Ishikawa (cell line): ENCODE data around the gene ELP5.

Experiments used
- CEBPB ChIP-seq: IDR thresholded peaks from 2 replicates; pipeline ENCODE4 v1.6.1; 2012
- CREB1 ChIP-seq: IDR thresholded peaks from 2 replicates; pipeline ENCODE4 v1.6.1; 2012; ENCODE audit warnings: low read depth
- EGR1 ChIP-seq: IDR thresholded peaks from 2 replicates; pipeline ENCODE4 v1.6.1; 2012
- EP300 ChIP-seq: IDR thresholded peaks from 2 replicates; pipeline ENCODE4 v1.6.1; 2012; ENCODE audit warnings: borderline replicate concordance
- FOXM1 ChIP-seq: IDR thresholded peaks from 2 replicates; pipeline ENCODE4 v1.6.1; 2012; ENCODE audit warnings: low read depth, borderline replicate concordance
- NFIC ChIP-seq: IDR thresholded peaks from 2 replicates; pipeline ENCODE4 v1.6.1; 2012
- RAD21 ChIP-seq: IDR thresholded peaks from 2 replicates; pipeline ENCODE4 v1.6.1; 2012; ENCODE audit warnings: low read depth
- TAF1 ChIP-seq: IDR thresholded peaks from 2 replicates; pipeline ENCODE4 v1.6.1; 2012; ENCODE audit warnings: low read depth, mild to moderate bottlenecking
- TCF12 ChIP-seq: IDR thresholded peaks from 2 replicates; pipeline ENCODE4 v1.6.1; 2012; ENCODE audit warnings: low read depth
- TEAD4 ChIP-seq: IDR thresholded peaks from 2 replicates; pipeline ENCODE4 v1.6.1; 2012
- USF1 ChIP-seq: IDR thresholded peaks from 2 replicates; pipeline ENCODE4 v1.6.1; 2012
- YY1 ChIP-seq: IDR thresholded peaks from 2 replicates; pipeline ENCODE4 v1.6.1; 2012; ENCODE audit warnings: low read depth
- ZBTB7A ChIP-seq: IDR thresholded peaks from 2 replicates; pipeline ENCODE4 v1.6.1; 2012; ENCODE audit warnings: low read depth
- TF ChIP-seq, protein P1 (sequence below): IDR thresholded peaks from 2 replicates; pipeline ENCODE4 v1.6.1; 2012
- TF ChIP-seq, protein P2 (sequence below): IDR thresholded peaks from 2 replicates; pipeline ENCODE4 v1.6.1; 2012; ENCODE audit warnings: low read depth, mild to moderate bottlenecking

Gene ELP5

DNA sequence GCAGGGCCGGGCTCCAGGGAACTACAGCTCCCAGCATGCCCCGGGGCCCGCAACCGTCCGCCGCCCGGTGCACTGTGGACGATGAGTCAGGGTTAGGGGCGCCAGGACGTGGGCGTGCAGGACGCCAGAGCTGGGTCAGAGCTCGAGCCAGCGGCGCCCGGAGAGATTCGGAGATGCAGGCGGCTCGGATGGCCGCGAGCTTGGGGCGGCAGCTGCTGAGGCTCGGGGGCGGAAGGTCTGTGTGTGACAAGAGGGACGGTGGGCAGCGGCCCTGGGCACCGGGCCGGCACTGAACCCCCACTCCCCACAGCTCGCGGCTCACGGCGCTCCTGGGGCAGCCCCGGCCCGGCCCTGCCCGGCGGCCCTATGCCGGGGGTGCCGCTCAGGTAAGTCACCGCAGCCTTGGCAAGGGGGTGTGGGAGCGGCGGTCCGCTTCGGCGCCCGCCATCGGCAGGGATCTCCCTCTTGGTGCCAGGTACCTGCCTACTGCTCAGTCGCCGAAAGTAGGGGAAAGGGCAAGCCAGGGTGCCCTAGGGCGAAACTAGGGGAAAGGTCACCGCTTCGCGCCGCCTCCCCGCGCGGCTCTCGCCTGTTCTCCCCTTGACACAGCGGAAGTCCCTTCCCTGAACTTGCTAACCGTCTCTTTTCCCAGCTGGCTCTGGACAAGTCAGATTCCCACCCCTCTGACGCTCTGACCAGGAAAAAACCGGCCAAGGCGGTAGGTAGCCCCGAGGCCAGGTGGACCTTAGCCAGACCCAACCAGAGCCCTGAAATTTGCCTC, 32.0 kb upstream of the ELP5 start, which contains the start of the genes ACADVL and DLG4:
TSS of gene ACADVL (plus strand) at position 127 of the 781 bp plus-strand sequence. CDS start at position 174, 47 bp downstream.
TSS of gene DLG4 (minus strand) at position 25 of the 781 bp plus-strand sequence.
- peak; percentile 50; the same call in 1 of the 2 replicates for TF ChIP-seq TCF12
- TF ChIP-seq TAF1, result peak; percentile 75
- no peak; the same call in 1 of the 2 replicates for TF ChIP-seq TEAD4
- no peak; the same call in 1 of the 2 replicates for TF ChIP-seq CREB1
- TF ChIP-seq, protein P1, sequence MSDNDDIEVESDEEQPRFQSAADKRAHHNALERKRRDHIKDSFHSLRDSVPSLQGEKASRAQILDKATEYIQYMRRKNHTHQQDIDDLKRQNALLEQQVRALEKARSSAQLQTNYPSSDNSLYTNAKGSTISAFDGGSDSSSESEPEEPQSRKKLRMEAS, result peak; percentile 40; the same call in 1 of the 2 replicates
- peak; percentile 7; the same call in 1 of the 2 replicates for TF ChIP-seq NFIC
- peak; percentile 47; the same call in 1 of the 2 replicates for TF ChIP-seq EP300
- TF ChIP-seq CEBPB, result no peak
- TF ChIP-seq ZBTB7A, result peak; percentile 84; the same call in 1 of the 2 replicates
- TF ChIP-seq FOXM1, result no peak
- no peak for TF ChIP-seq USF1
- no peak for TF ChIP-seq RAD21
- TF ChIP-seq, protein P2, sequence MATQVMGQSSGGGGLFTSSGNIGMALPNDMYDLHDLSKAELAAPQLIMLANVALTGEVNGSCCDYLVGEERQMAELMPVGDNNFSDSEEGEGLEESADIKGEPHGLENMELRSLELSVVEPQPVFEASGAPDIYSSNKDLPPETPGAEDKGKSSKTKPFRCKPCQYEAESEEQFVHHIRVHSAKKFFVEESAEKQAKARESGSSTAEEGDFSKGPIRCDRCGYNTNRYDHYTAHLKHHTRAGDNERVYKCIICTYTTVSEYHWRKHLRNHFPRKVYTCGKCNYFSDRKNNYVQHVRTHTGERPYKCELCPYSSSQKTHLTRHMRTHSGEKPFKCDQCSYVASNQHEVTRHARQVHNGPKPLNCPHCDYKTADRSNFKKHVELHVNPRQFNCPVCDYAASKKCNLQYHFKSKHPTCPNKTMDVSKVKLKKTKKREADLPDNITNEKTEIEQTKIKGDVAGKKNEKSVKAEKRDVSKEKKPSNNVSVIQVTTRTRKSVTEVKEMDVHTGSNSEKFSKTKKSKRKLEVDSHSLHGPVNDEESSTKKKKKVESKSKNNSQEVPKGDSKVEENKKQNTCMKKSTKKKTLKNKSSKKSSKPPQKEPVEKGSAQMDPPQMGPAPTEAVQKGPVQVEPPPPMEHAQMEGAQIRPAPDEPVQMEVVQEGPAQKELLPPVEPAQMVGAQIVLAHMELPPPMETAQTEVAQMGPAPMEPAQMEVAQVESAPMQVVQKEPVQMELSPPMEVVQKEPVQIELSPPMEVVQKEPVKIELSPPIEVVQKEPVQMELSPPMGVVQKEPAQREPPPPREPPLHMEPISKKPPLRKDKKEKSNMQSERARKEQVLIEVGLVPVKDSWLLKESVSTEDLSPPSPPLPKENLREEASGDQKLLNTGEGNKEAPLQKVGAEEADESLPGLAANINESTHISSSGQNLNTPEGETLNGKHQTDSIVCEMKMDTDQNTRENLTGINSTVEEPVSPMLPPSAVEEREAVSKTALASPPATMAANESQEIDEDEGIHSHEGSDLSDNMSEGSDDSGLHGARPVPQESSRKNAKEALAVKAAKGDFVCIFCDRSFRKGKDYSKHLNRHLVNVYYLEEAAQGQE, result no peak
- TF ChIP-seq YY1, result no peak; the same call in 1 of the 2 replicates
- TF ChIP-seq EGR1, result peak; percentile 98

DNA sequence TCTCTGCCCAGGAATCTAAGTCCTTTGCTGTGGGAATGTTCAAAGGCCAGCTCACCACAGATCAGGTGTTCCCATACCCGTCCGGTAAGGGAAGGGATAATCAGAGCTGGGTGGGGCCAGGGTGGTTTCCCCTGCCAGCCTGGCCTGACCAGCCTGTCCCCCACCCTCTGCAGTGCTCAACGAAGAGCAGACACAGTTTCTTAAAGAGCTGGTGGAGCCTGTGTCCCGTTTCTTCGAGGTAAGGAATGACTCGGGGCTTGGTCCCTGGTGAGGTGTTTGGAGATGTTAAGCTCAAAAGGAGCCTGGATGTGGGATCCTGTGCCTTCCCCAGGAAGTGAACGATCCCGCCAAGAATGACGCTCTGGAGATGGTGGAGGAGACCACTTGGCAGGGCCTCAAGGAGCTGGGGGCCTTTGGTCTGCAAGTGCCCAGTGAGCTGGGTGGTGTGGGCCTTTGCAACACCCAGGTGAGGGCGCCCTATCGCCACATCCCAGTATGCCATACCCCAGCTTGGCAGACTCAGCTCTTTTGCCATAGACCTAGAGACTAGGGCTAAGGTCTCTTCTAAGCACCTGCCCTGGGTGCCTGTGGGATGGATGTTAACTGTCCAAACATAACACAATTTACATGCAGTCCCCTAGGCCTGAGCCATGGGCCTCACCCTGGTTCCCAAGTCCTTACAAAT, 31.3 kb upstream of the ELP5 start:
- TF ChIP-seq USF1 (no peak), RAD21 (peak; percentile 43; the same call in 1 of the 2 replicates), ZBTB7A (no peak), CREB1 (no peak), YY1 (no peak), TCF12 (no peak; the same call in 1 of the 2 replicates)
- TF ChIP-seq, protein P2, result no peak
- TF ChIP-seq, protein P1, result no peak

DNA sequence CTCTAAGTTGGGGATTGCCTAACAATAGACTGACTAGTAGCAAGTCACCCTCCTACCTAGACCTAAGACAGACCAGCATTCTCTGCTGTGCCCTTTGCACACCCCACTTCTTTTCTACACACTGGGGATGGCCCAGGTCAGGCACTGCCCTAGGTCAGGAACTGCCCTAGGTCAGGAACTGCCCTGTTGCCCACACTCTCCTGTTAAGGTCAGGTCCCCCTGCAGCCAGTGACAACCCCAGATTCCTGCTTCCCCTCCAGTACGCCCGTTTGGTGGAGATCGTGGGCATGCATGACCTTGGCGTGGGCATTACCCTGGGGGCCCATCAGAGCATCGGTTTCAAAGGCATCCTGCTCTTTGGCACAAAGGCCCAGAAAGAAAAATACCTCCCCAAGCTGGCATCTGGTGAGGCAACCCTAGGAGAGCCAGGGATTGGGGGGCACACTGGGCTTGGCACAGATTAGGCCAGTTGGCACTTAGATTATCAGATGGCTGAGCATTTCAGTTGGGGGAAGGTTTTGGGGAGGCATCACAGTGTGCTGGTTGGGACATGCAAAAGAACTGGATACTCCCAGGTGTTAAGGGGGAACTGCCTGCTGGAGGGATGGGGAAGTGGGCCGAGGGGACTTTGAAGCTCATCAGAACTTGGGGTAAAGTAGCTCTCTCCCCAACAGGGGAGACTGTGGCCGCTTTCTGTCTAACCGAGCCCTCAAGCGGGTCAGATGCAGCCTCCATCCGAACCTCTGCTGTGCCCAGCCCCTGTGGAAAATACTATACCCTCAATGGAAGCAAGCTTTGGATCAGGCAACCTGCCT, 30.5 kb upstream of the ELP5 start:
- no peak for TF ChIP-seq TAF1
- TF ChIP-seq ZBTB7A, result no peak
- TF ChIP-seq, protein P1, result no peak
- TF ChIP-seq, protein P2, result no peak
- TF ChIP-seq NFIC, result no peak
- TF ChIP-seq USF1, result no peak
- TF ChIP-seq RAD21, result no peak
- TF ChIP-seq TCF12, result no peak
- TF ChIP-seq EP300, result no peak
